ENCODE measurements around the gene LRRC4C.

Gene LRRC4C

DNA sequence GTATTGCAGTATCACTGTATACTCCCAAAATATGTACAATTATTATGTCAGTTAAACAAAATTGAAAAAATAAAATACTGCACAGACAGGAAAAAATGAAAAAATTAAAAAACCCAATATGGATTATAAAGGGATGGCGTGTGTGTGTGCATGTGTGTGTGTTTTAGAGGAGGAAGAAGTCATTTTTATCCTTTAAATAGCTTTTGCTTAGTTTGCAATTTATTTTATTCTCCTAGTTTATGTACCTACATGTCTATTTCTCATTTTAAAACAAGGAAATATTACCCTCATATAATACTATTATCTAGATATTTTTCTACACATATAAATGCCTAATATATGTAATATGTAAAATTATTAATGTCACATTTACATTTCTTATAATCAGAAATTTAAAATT is 1144.3 kb downstream of the LRRC4C start:
- Histone ChIP-seq H3K4me3 (replicated peaks; ENCODE audit: low read depth, low read length) (no peak overlapping the region), H3K27me3 (replicated peaks; ENCODE audit: control insufficient read depth, insufficient read depth, low read length) (no peaks in the 10 kb centered on the region), H3K36me3 (ENCODE audit: control insufficient read depth, insufficient read depth, low read length) (no peaks in the 10 kb centered on the region)
- TF ChIP-seq, protein P1, sequence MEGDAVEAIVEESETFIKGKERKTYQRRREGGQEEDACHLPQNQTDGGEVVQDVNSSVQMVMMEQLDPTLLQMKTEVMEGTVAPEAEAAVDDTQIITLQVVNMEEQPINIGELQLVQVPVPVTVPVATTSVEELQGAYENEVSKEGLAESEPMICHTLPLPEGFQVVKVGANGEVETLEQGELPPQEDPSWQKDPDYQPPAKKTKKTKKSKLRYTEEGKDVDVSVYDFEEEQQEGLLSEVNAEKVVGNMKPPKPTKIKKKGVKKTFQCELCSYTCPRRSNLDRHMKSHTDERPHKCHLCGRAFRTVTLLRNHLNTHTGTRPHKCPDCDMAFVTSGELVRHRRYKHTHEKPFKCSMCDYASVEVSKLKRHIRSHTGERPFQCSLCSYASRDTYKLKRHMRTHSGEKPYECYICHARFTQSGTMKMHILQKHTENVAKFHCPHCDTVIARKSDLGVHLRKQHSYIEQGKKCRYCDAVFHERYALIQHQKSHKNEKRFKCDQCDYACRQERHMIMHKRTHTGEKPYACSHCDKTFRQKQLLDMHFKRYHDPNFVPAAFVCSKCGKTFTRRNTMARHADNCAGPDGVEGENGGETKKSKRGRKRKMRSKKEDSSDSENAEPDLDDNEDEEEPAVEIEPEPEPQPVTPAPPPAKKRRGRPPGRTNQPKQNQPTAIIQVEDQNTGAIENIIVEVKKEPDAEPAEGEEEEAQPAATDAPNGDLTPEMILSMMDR (IDR thresholded peaks at IDR 0.05; ENCODE audit: insufficient read depth, low read length, poor library complexity, severe bottlenecking), result no peak
- DNase-seq (ENCODE audit: extremely low read depth, insufficient read length), result no peak

- Histone ChIP-seq H3K27me3 (replicated peaks; ENCODE audit: control insufficient read depth, insufficient read depth, low read length) (no peaks in the 10 kb centered on the region), H3K36me3 (ENCODE audit: control insufficient read depth, insufficient read depth, low read length) (no peaks in the 10 kb centered on the region), H3K4me3 (replicated peaks; ENCODE audit: low read depth, low read length) (no peak overlapping the region)
- TF ChIP-seq, protein P1 (IDR thresholded peaks at IDR 0.05; ENCODE audit: insufficient read depth, low read length, poor library complexity, severe bottlenecking), result no peak
- no peak for DNase-seq (ENCODE audit: extremely low read depth, insufficient read length)
Measured at GRCh38 chr11:40314327-40314726, 1145.1 kb downstream of the LRRC4C start.

GRCh38 chr11:40306938-40307548 is 1152.4 kb downstream of the LRRC4C start:
- DNase-seq (ENCODE audit: extremely low read depth, insufficient read length), result no peak

GRCh38 chr11:40302669-40303068 is 1156.8 kb downstream of the LRRC4C start:
- Histone ChIP-seq H3K36me3 (ENCODE audit: control insufficient read depth, insufficient read depth, low read length) (no peaks in the 10 kb centered on the region), H3K4me3 (replicated peaks; ENCODE audit: low read depth, low read length) (no peak overlapping the region), H3K27me3 (replicated peaks; ENCODE audit: control insufficient read depth, insufficient read depth, low read length) (no peaks in the 10 kb centered on the region)
- TF ChIP-seq, protein P1 (IDR thresholded peaks at IDR 0.05; ENCODE audit: insufficient read depth, low read length, poor library complexity, severe bottlenecking), result no peak
- no peak for DNase-seq (ENCODE audit: extremely low read depth, insufficient read length)

More at GRCh38 chr11:40306938-40307548, 1152.4 kb downstream of the LRRC4C start:
- no peaks in the 10 kb centered on the region for H3K27me3 ChIP-seq (replicated peaks; ENCODE audit: control insufficient read depth, insufficient read depth, low read length)
- H3K4me3 ChIP-seq (replicated peaks; ENCODE audit: low read depth, low read length), result no peak overlapping the region
- TF ChIP-seq, protein P1 (IDR thresholded peaks at IDR 0.05; ENCODE audit: insufficient read depth, low read length, poor library complexity, severe bottlenecking), result peak; percentile 62
- no peaks in the 10 kb centered on the region for H3K36me3 ChIP-seq (ENCODE audit: control insufficient read depth, insufficient read depth, low read length)

DNA sequence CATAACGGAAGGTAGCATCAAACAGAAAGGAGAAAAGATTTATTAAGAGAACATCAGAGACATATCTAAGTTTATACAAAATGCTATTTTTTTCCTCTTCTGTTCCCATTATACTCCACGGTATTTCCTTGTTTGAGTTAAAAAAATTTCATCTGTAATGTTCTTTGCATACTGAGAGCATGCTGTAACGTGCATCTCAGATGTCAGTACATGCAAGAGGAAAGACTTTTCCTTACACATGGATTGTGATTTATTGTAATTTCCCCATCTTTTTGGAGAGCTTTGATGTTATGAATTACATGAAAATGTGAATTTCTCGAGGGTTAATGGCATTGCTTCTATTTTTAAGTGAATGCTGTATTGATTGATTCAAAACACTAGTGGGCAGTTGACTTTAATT is 1164.0 kb downstream of the LRRC4C start:
- no peak for DNase-seq (ENCODE audit: extremely low read depth, insufficient read length)
- H3K36me3 ChIP-seq (ENCODE audit: control insufficient read depth, insufficient read depth, low read length), result no peaks in the 10 kb centered on the region
- TF ChIP-seq, protein P1 (IDR thresholded peaks at IDR 0.05; ENCODE audit: insufficient read depth, low read length, poor library complexity, severe bottlenecking), result no peak
- no peak overlapping the region for H3K4me3 ChIP-seq (replicated peaks; ENCODE audit: low read depth, low read length)
- no peaks in the 10 kb centered on the region for H3K27me3 ChIP-seq (replicated peaks; ENCODE audit: control insufficient read depth, insufficient read depth, low read length)

DNA sequence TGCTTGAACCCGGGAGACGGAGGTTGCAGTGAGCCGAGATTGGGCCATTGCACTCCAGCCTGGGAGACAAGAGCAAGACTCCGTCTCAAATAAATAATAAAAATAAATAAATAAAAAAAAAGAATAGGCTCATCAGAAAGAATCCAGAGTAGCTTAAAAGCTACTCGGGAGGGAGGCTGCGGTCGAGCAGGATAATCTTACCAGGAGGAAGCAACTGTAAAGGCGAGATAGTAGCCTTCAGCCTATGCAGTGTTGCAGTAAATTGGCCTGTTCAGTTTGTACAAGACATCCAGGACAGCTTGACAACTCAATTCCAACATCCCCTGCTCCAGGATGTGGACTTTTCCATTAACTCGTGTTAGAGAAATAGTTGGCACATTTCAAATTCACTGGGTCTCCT is 1164.7 kb downstream of the LRRC4C start:
- Histone ChIP-seq H3K36me3 (ENCODE audit: control insufficient read depth, insufficient read depth, low read length) (no peaks in the 10 kb centered on the region), H3K27me3 (replicated peaks; ENCODE audit: control insufficient read depth, insufficient read depth, low read length) (no peaks in the 10 kb centered on the region), H3K4me3 (replicated peaks; ENCODE audit: low read depth, low read length) (no peak overlapping the region)
- TF ChIP-seq, protein P1 (IDR thresholded peaks at IDR 0.05; ENCODE audit: insufficient read depth, low read length, poor library complexity, severe bottlenecking), result no peak
- DNase-seq (ENCODE audit: extremely low read depth, insufficient read length), result no peak
